Measurements from ENCODE around the gene GPS1.

DNA sequence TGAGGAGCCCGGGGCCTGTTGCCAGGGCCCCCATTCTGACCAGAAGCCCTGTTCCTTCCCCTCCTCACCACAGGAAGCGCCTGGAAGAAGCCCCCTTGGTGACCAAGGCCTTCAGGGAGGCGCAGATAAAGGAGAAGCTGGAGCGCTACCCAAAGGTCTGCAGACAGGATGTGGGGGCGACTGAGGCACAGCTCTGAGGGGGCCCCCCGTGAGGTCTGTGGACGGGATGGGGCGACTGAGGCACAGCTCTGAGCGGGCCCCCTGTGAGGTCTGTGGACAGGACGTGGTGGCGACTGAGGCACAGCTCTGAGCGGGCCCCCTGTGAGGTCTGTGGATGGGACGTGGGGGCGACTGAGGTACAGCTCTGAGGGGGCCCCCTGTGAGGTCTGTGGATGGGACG lies 42.3 kb upstream of the GPS1 start:
- TF ChIP-seq, protein P1, sequence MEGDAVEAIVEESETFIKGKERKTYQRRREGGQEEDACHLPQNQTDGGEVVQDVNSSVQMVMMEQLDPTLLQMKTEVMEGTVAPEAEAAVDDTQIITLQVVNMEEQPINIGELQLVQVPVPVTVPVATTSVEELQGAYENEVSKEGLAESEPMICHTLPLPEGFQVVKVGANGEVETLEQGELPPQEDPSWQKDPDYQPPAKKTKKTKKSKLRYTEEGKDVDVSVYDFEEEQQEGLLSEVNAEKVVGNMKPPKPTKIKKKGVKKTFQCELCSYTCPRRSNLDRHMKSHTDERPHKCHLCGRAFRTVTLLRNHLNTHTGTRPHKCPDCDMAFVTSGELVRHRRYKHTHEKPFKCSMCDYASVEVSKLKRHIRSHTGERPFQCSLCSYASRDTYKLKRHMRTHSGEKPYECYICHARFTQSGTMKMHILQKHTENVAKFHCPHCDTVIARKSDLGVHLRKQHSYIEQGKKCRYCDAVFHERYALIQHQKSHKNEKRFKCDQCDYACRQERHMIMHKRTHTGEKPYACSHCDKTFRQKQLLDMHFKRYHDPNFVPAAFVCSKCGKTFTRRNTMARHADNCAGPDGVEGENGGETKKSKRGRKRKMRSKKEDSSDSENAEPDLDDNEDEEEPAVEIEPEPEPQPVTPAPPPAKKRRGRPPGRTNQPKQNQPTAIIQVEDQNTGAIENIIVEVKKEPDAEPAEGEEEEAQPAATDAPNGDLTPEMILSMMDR (IDR thresholded peaks at IDR 0.05): no peak
- no peak for TF ChIP-seq EZH2 (IDR thresholded peaks at IDR 0.05; ENCODE audit: borderline replicate concordance, insufficient read depth, low read depth, low read length, poor library complexity, severe bottlenecking)
